ENCODE measurements around the gene LONP1.
"Not testable (repeated sequence)": the region's sequence is repeated elsewhere in the genome, so short reads cannot be mapped to it uniquely, and the experiment has no call there.

LONP1 gene

GRCh38 chr19:5711713-5712161 lies 8.2 kb downstream of the LONP1 start:
- DNase-seq = no peak

DNA sequence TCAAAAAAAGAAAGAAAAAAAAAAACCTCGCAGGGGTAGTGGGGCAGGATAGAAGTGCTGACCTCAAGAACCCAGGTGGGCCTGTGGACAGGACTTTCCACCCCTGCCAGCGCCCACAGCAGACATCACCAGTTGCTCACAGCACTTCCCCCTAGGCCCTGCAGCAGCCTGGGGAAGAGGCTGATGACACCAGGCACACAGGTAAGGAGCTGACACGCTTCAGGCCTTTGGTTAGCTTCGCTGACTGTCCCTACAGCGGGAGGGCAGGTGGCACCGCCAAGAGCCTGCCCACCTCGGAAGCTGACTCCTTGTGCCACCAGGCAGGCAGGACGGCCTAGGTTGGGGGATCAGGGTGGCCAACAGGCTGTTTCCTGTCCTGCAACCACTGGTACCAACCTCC lies 8.9 kb downstream of the LONP1 start:
- DNase-seq = no peak

DNA sequence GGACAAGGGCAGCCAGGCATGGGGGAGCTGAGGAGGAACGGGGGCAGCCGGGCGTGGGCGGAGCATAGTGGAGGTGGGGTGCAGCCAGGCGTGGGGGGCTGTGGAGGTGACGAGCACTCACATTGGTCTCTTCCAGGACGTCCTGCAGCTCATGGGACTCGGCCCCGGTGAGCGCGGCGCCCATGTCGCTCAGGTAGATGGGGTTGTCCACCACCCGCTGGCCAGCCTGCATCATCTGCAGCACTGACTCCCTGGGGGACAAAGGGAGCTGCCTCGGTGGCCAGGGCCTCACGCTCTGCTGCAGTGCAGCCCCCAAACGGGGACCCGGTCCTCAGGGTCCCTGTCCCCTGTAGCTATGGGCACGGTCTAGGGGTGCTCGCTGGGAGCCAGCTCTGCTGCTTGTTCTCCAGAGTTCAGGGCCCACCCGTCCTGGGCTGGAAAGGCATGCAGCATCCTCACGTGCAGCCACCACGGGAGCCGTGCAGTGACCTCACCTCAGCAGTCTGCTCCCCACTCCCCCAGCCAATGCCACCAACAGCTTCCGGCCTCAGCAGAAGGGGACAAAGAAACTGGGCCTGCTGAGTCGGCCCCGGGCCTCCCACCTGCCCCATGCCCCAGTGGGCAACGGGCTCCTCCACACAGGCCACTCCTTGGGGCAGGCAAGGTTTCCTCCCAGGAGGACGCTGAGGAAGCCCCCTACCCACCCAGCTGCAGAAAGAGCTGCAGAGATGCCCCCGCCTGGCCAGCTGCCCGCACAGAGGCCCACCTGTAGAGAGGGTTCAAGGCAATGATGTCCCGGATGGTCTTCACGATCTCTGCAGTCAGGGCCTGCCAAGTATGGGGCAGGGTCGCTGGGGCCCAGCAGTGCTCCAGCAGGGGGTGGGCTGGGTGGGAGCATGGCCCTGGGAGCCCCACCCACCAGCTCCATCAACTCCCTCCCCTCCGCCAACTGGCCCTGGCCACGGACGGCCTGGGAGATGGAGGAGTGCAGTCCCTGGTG lies 12.1 kb downstream of the LONP1 start:
- no peak for DNase-seq

GRCh38 chr19:5706876-5707573 lies 12.9 kb downstream of the LONP1 start:
- no peak for DNase-seq

- DNase-seq = no peak
Observed at GRCh38 chr19:5705552-5705951, 14.4 kb downstream of the LONP1 start.

- DNase-seq = no peak
Observed at GRCh38 chr19:5703819-5704818, 15.8 kb downstream of the LONP1 start.

DNA sequence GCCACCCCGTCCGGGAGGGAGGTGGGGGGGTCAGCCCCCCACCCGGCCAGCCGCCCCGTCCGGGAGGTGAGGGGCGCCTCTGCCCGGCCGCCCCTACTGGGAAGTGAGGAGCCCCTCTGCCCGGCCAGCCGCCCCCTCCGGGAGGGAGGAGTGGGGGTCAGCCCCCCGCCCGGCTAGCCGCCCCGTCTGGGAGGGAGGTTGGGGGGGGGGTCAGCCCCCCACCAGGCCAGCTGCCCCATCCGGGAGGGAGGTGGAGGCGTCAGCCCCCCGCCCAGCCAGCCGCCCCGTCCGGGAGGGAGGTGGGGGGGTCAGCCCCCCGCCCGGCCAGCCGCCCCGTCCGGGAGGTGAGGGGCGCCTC lies 17.9 kb downstream of the LONP1 start:
- DNase-seq = not testable (repeated sequence)

- no peak for DNase-seq
Observed at GRCh38 chr19:5700455-5701092, 19.4 kb downstream of the LONP1 start.

DNA sequence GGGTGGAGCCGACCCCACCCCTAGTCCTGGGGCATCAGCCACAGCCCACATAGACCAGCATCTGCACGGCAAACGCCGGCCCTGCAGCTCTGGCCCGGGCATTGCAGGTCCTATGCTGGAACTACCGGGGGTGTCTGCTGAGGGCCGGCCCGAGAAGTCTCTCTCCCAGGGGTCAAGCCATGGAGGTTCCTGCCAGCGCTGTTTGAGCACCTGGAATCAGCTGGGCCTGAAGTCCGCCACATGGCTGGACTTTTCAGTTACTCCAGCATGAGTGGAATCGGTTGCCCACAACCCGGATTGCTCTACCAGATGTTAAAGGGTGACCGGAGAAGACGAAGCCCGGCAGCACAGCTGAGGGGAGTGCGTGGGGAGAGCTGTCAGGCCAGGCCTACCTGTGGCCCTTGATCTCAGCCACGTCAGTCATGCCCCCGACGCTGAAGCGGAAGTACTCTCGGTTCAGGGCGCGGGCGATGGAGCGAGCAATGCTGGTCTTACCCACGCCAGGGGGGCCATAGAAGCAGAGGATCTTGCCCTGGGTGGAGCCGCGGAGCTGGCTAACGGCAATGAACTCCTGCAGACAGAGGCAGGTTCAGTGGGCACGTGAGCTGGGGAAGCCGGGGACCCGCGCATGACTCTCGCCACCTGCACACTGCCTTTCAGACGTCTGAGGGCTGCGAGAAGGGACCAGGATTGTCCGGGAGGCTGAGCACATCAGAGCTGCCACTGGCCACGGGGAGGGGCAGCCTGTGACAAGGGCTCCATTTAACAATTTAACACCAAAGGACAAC lies 21.1 kb downstream of the LONP1 start:
- DNase-seq = no peak

DNA sequence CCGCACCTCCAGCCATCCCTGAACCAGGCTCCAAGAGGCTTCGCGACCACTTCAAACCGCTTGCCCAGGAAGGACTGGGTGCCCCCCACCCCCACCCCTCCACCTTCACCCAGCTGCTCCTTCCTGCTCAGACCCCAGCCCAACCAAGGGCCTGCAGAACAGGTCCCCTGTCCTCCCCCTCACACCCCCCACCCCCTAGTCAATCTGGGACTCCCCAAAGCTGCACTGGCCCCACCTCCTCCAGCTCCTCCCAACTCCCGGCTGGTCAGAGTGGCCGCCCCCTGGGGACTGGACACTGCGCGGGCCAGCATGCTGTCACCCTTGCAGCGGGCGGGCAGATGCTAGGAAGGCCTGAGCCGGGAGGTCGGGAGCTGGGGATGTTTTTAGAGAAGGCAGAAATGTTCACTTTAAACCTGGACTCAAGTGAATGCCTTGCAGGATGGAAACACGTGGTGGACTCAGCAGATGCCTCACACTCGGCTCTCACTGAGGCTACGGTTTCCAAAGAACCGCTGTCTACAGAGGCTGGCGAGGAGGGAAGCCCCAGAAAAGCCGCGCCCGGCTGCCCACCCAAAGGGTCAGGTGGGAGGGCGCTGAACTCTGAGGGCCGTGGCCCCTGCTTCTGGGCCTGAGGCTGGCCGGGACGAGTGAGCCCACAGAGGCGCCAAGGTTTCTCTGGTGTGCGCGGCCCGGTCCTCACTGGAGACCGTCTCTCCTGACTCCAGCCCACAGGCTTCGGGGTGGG lies 21.9 kb downstream of the LONP1 start:
- no peak for DNase-seq

DNA sequence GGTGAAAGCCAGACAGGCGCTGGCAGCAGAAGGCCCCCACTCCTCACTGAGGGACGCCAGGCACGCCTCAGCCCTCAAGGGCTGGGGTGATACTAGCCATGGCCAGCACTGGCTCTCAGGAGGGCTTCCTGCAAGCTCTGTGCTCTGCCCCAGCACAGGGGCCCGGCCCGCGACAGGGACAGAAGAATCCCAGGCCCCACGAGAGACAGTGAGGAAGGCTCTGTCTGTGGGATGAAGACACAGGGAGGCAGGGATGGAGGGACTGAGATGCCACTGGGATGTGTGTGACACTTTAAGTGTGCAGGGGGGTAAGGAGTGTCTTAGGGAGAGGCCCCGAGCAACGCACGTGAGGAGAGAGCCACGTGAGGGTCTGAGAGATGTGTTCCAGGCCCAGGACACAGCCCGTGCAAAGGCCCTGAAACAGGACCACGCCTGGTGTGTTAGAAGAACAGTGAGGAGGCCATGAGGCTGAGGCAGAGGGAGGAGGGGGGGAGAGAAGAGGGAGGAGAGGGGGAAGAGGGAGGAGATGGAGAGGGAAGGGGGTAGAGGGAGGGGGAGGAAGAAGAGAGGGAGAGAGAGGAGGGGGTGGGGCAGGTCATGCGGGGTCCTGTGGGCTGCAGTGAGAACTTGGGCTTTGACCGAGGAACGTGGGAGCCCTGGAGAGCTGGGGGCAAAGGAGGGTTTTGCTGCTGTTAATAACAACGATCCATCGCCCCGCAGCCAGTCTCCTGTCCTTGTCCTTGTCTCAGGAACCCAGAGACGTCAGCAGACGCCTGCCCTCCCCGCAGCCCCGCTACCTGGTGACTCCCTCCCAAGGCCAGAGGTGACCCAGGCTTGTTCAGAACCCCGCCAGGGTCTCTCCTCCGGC lies 22.7 kb downstream of the LONP1 start:
- DNase-seq = no peak

- no peak for DNase-seq
Observed at GRCh38 chr19:5696196-5697021, 23.5 kb downstream of the LONP1 start.

- no peak for DNase-seq
Observed at GRCh38 chr19:5695649-5696195, 24.2 kb downstream of the LONP1 start.

- DNase-seq = no peak
Observed at GRCh38 chr19:5694956-5695648, 24.8 kb downstream of the LONP1 start.

DNA sequence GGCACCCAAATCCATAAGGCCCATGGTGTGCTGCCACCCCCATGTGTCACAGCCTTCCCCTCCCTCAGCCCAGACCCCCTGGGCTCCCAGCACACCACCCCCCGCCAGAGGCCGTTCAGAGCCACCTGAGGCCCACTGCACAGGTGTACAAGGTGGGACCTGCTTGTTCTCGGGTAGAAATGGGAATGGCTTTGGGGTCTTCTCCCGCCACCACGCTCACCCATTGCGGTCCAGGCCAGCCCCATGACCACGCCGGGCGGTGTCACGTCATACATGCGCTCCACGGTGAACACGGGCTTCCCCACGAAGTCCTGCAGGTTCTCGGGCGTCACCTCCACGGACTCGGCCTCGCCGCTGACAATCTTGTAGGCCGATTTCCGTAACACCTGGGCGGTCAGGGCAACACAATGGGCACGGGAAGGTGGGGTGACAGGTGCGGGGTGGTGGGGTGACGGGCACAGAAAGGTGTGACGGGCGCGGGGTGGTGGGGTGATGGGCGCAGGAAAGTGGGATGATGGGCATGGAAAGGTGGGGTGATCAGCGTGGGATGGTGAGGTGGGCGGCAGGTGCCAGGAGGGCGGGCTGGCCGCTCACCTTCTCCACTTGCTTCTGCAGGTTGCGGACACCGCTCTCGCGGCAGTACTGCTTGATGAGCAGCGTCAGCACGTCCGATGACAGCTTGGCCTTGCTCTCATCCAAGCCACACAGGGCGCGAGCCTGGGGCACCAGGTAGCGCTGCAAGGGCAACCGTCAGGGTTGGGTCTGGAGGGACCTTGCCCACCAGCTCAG lies 25.6 kb downstream of the LONP1 start:
- no peak for DNase-seq

DNA sequence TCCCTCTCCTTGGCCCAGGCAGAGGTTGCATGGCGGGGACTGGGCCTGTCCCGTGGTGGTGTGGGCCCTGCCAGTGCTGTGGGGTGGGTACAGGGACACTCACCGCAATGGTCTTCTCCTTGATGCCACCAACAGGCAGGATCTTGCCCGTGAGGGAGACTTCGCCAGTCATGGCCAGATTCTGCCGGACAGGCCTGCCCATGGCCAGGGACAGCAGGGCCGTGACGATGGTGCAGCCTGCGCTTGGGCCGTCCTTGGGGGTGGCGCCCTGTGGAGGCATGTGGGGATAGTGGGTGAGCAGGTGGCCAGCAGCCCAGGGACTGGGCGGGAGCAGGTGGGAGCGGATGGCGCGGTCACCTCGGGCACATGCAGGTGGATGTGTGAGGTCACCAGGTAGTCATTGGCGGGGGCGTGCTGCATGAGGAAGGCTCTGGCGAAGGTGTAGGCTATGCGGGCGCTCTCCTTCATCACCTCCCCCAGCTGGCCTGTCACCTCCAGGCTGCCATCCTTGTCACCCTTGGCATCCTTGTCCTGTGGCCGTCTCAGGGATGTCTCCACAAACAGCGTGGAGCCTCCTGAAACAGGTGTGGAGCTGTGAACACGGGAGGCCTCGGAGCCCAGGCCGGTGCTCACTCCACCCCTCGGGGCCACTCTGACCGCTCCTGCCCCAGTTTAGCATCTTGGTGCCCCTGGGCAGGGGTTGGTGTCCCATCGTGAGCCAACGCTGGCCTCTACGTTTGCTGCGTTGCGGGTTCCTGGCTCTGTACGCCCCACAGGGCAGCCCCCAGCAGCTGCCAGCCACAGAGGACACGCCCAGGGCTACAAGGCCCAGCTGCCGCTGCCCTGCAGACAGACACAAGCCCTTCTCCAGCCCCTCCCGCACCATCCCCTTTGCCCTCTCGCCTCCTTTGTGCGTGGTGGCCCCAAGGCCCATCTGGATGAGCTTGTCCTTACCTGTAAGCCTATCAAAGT lies 26.5 kb downstream of the LONP1 start:
- DNase-seq = no peak

Measured in COR-L47 (cell line).